Left colon (tissue), 2 donors: ENCODE data around the gene CHPT1. TPM values are rescaled to one million over a fixed set of nuclear protein-coding genes. Genes with fewer than 3 reads are reported as not detected.
"Not testable (repeated sequence)": the region's sequence is repeated elsewhere in the genome, so short reads cannot be mapped to it uniquely, and the experiment has no call there.

Source experiments
- ATAC-seq: fragments of 200-7000 bp; cut with Tn5 transposase; one replicate; pipeline ENCODE4 v1.9.1; 2020; ENCODE audit warnings: mild to moderate bottlenecking, moderate library complexity
- DNase-seq, 2 donors: peaks; one replicate each; pipeline ENCODE4 v3.0.0-alpha.2; 2020
- intact Hi-C, 2 donors: fragments of 100-400 bp; cut with DNase I in 1 of 2; cut with micrococcal nuclease in 1 of 2; formaldehyde crosslinking; loops; one replicate each; pipeline versions ENCODE4 v1.11.2 to v1.14.0; 2022; cut with DNase I, micrococcal nuclease
- total RNA-seq, 2 donors: library from RNA; stranded (reverse); fragmentation: NEBNext Ultra II Directional; extraction: Animal tissue kit (Norgen Biotek cat#: 25700); gene quantifications; one replicate each; pipeline ENCODE4 v1.2.1, GENCODE V29; 2021
- donor health status: DM: no; HTN: no; CAD: no.
- donor health status: DM: yes; HTN: yes; CAD: no.

The CHPT1 gene
- total RNA-seq, 2 donors from 2014 or later, result 92.5 to 104 TPM

DNA sequence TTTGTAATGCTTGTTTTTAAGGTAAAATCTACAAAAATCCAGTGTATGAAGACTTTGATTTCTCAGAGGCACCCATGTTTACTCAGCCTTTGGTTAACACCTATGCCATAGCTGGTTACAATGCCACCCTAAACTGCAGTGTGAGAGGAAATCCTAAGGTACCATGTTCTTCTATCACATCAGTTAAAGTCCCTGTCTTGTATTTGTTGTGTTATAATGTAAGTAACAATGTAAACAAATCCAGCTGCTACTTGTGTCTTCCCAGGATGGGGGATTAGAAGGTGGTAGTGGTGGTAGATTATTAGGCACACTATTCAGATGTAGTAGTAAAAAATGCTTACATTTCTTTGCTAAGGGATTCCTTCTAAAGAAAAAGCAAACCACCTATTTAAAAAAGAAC lies 19.4 kb upstream of the CHPT1 start:
- intact Hi-C loops, result no loop called here

GRCh38 chr12:101680240-101680639 lies 17.2 kb upstream of the CHPT1 start:
- DNase-seq (no peak), ATAC-seq (no peak)
- intact Hi-C loops, result no loop called here

More for the DNA sequence above, 19.4 kb upstream of the CHPT1 start:
- DNase-seq (no peak), ATAC-seq (no peak)

DNA sequence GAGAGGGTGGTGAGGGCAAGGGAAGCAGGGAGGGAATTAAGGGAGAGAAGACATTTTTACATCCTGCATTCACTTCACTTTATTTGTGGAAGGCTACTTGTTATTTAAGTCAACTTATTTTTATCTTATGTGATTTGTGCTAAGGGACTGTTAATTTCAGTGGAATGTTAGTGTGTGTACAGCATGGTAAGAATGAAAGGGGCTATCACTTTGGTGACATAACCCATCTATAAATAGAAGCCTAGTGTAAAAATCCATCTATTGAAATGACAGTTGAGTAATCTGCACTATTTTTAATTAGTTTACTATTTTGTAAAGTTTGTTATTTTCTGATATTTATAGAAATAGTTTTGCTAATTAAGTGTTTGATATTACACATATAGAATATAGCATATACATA lies 16.8 kb upstream of the CHPT1 start:
- ATAC-seq (no peak), DNase-seq (no peak)
- intact Hi-C loops, result no loop called here

GRCh38 chr12:101681627-101682026 lies 15.8 kb upstream of the CHPT1 start:
- intact Hi-C loops, ATAC-seq, DNase-seq: not testable (repeated sequence)

- intact Hi-C loops, result no loop called here
- DNase-seq (no peak), ATAC-seq (no peak)
Measured at GRCh38 chr12:101685092-101685491, 12.3 kb upstream of the CHPT1 start.

DNA sequence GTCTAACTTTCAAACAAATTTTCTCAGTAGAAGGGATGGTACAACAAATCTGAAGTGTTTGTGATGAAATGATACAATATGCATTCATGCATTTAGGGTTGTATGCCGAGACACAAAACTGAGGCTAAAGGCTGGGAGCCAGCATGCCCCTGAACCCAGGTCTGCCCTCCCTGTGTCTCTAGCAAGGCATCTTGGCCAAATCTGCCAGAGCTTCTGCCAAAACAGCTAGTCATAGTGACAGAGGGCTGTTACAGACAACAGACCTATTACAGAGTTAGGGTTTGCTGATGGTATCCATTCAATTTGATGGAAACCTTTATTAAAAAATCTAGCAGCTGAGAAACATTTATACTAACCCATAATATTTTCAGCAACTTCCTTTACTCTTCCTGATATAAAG lies 11.3 kb upstream of the CHPT1 start:
- no peak for DNase-seq
- intact Hi-C loops, result no loop called here
- no peak for ATAC-seq

DNA sequence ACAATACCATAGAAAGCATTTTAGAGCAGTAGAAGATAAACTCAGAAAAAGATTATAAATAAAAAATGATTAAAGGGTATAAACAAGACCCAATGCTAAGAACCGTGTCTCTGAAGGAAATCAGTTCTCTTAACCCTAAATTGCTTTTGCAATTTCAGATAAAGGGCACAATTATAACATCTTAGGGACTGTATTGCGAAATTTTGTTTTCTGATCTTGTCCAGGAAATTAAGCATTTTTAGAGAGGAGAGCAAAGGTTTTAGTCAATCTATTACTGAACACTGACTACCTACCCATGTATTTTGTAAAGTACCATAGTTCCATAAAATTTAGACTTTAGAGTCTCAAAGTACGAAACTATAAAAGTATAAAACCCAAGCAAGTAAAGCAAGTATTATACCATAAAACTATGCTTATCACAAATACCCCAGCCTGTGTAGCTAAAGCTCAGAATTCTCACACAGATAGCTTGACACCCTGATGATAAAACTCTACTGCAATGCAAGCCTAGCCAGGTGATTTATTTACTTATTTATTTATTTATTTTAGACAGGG lies 6.8 kb upstream of the CHPT1 start:
- ATAC-seq (peak; percentile 90), DNase-seq (no peak)
- intact Hi-C loops, result no loop called here

DNA sequence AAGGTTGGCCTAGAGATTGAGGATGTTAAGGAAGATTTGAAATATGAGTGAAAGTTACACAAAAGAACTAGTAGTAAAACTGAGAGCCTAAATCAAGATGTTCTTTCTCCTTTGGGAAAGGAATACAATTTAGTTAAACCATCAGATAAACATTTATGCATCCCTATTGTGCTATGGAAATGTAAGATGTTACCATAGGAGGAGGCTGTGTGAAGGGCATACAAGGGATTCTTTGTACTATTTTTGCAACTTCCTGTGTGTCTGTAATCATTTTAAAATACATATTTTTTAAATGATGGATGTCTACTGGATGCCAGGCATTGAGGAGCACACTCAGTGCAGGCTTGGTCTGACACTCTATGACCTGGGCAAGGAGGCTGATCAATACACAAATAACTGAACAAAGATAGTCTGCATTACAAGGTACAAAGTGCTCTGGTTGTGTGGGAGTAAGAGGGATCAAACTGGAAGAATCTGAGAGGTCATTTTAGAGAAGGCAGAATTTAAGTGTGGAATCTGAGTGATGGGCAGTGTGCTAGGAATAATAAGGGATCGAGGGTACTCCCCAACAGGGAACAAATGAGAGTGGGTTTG lies 5.8 kb upstream of the CHPT1 start:
- intact Hi-C loops, result no loop called here
- no peak for DNase-seq
- no peak for ATAC-seq

DNA sequence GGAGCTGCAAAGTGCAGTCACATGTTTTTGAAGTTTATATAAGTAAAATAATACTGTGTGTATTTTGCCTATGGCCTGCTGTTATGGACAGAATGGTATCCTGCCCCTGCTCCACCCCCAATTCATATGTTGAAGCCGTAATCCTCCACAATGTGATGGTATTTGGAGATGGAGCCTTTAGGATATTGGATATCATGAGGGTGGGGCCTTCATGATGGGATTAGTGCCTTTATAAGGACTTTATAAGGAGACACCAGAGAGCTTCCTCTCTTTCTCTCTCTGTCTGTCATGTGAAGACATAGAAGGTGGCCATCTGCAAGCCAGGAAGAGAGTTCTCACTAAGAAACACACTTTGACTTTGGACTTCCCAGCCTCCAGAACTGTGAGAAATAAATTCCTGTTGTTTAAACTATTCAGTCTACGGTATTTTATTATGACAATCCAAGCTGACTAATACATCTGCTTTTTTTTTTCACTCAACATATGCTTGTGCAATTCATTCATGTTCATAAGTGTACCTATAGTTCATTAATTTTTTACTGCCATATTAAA lies 3.1 kb upstream of the CHPT1 start:
- DNase-seq (no peak), ATAC-seq (no peak)
- intact Hi-C loops, result no loop called here

DNA sequence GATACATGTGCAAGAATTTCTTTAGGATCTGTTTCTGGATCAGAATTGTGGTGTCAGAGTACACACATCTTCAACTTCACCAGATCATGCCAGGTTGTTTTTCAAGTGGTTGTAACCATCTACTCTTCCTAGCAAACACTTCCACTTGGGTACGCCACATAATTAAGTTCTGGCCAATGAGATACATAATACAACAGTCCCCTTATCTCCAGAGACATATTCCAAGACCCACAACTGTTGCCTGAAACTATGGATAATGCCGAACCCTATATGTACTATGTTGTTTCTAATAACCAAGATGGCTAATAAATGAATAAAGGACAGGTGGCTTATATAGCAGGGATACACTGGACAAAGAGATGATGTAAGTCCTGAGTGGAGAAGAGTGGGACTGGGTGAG lies 2.5 kb upstream of the CHPT1 start:
- ATAC-seq (no peak), DNase-seq (no peak)
- intact Hi-C loops, result no loop called here

- no peak for DNase-seq
- intact Hi-C loops, result no loop called here
- ATAC-seq, result no peak
Measured at GRCh38 chr12:101695706-101696105, 1.7 kb upstream of the CHPT1 start.

DNA sequence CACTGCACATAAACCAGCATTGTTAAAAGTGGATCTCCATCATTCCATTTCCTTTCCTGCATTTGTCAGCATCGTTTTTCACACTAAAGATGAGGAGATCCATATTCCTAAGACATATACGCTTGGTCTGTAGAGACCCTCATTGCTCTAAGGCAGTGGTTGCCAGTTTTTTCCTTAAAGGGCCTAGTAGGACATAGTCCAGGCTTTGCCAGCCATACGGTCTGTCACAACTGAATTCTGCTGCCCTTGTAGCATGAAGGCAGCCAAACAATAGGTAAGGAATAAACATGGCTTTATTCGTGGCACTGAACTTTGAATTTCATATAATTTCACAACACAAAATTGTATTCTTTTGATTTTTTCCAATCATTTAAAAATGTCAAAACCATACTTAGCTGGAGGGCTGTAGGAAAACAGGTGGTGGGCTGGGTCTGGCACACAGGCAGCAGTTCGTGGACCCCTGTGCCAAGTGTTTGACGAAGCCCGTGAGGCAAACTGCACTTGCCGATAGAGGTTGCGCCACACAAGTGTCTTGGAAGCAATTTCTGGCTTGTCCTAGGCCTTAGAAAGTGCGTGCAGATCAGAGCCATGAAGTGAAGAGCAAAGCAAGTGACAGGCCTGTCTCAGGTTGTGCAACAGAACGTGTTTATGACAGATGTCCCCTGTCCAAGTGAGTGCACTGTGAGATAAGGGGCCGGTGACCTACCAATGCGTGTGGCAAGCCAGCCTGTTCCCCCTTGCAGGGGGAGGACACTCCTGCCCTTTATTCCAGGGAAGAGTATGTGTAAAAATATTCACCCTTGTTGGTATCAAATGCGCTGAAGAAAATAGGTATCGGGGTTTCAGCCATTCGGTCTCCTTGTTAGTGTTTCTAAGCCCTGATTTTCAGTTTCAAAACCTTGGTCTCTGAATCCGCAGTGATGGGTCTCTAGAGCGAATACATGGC lies 916 bp upstream of the CHPT1 start:
- ATAC-seq (peak; percentile 54), DNase-seq (peak; percentile 40 to 68)
- intact Hi-C loops, result no loop called here

- intact Hi-C loops, result no loop called here
- peak; percentile 63 for ATAC-seq
- DNase-seq, result peak; percentile 61 to 65
Measured at GRCh38 chr12:101697930-101698799, 725 bp downstream of the CHPT1 start.

DNA sequence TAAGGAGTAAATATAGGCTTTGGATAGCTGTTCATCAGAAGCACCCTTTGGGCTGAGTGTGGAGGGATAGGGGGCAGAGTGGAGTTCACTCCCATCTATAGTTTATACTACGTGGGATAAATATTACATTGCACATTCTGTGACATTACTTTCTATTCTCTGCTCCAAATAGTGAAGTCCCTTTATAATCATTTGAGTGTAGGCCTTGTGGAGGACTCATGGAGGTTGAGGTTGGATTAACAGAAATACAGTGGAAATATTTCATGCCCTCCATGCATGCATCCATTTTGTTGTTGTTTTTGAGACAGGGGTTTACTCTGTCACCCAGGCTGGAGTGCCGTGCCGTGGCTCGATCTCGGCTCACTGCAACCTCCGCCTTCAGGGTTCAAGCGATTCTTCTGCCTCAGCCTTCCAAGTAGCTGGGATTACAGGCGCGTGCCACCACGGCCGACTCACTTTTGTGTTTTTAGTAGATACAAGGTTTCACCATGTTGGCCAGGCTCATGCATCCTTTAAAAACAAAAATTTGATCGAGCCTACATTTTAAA lies 1.4 kb downstream of the CHPT1 start:
- intact Hi-C loops, result no loop called here
- DNase-seq, result no peak
- ATAC-seq, result peak; percentile 13

GRCh38 chr12:101700299-101700820 lies 2.9 kb downstream of the CHPT1 start:
- no peak for ATAC-seq
- no peak for DNase-seq
- intact Hi-C loops, result no loop called here

- intact Hi-C loops, result no loop called here
- ATAC-seq (no peak), DNase-seq (no peak)
Measured at GRCh38 chr12:101703487-101703886, 6.0 kb downstream of the CHPT1 start.

GRCh38 chr12:101706403-101706802 lies 9.0 kb downstream of the CHPT1 start:
- ATAC-seq, result no peak
- no peak for DNase-seq
- intact Hi-C loops, result no loop called here

DNA sequence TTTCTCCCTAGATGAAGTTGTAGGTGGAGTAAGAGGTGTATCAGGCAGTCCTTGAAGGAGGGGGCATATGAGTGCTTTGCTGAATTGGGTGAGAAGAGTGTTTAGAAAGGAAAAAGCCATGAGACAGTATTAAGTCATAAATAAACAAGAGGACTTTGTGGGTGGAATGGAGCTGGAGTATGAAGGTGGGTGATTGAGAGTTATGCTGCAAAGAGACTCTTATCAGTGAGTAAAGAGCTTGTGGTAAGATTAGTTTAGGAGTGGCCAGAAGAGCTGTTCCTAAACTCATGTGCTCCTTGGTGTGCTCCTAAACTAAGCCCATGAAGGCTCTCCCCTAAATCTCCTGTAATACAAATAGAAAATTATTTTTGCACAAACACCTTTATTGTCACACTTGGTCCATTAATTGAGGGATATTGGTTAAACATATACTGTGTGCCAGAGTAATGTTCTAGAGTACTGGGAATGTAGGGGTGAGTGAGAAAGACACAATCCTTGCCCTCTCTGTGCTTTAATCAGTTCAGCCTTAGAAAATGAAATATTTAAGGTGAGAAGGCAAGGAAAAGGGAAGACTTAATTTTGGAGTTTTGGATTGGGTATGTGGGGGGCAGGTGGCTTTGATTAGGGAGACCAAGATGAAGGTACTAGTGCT lies 9.8 kb downstream of the CHPT1 start:
- intact Hi-C loops, result no loop called here
- DNase-seq, result no peak

More for the DNA sequence above, 9.8 kb downstream of the CHPT1 start:
- ATAC-seq, result peak; percentile 40
